Hematopoietic multipotent progenitor cell treated with erythropoietin and hydrocortisone succinate and interleukin-3 and kit ligand, for 4 days (in vitro differentiated cells): ENCODE results near the gene DYRK4.
"Not testable (repeated sequence)": the region's sequence is repeated elsewhere in the genome, so short reads cannot be mapped to it uniquely, and the experiment has no call there.

Source experiments
- DNase-seq: peaks from one replicate; pipeline ENCODE4 v3.0.0-alpha.2; 2015

The DYRK4 gene, protein sequence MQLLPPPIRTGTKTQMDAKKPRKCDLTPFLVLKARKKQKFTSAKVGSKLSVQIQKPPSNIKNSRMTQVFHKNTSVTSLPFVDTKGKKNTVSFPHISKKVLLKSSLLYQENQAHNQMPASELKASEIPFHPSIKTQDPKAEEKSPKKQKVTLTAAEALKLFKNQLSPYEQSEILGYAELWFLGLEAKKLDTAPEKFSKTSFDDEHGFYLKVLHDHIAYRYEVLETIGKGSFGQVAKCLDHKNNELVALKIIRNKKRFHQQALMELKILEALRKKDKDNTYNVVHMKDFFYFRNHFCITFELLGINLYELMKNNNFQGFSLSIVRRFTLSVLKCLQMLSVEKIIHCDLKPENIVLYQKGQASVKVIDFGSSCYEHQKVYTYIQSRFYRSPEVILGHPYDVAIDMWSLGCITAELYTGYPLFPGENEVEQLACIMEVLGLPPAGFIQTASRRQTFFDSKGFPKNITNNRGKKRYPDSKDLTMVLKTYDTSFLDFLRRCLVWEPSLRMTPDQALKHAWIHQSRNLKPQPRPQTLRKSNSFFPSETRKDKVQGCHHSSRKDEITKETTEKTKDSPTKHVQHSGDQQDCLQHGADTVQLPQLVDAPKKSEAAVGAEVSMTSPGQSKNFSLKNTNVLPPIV

DNA sequence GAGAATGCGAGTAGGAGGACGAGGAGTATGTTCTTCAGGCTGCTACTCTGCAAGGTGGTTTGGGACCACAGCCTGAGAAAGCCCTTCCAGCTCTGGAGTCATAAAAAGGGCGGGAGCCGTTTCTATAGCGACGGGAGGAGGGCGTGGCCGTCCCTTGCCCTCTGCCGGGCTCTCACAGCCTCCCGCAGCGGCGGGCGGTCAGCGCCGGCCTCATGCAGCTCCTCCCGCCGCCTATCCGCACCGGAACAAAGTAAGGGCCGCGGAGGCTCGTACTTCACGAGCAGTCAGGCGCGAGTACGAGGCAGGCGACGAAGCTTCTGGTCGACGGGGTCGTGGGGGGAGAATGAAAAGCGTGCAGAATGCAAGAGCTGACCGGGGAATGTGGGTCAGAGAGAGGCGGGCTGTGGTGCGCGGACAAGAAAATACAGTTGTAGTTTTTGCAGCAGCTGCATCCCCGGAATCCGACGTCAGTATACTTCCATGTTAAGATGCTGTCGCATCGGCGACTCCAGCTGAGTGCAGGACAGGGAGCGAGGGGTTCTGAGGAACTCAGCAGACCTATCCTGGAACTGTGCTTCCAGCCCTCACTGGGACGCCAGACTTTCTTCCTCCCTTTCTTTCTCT is at the start of gene DYRK4:
DYRK4 (plus strand) TSS at position 175 of the 624 bp plus-strand sequence; CDS start at position 213, 38 bp downstream.
- peak; percentile 87 for DNase-seq

DNA sequence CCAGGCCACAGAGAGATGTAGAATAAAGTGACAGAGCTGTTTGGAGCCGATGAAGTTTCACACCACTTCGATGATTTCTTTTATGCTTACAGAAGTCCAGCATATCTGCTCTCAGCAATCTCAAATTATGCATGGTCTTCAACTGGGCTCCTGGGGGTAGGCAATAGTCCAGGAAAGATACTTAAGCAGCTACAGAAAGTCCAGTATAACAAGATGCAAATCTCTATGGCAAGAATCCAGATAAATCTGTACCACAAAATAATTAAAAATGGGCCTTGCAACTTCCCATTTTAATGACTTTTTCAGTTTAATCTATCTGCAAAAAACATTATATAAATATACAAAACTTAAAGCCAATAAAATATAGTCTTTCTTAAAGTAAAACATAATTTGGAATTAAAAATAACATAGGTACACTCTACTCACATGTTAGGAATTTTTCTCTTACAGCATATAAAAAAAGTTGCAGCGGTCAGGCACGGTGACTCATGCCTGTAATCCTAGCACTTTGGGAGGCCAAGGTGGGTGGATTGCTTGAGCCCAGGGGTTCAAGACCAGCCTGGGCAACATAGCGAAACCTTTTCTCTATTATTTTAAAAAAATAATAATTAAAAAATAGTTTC is 43.8 kb upstream of the DYRK4 start:
- no peak for DNase-seq

DNA sequence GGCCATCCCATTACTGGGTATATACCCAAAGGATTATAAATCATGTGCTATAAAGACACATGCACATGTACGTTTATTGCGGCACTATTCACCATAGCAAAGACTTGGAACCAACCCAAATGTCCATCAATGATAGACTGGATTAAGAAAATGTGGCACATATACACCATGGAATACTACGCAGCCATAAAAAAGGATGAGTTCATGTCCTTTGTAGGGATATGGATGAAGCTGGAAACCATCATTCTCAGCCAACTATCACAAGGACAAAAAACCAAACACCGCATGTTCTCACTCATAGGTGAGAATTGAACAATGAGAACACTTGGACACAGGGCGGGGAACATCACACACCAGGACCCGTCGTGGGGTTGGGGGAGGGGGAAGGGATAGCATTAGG is 38.6 kb upstream of the DYRK4 start:
- not testable (repeated sequence) for DNase-seq

DNA sequence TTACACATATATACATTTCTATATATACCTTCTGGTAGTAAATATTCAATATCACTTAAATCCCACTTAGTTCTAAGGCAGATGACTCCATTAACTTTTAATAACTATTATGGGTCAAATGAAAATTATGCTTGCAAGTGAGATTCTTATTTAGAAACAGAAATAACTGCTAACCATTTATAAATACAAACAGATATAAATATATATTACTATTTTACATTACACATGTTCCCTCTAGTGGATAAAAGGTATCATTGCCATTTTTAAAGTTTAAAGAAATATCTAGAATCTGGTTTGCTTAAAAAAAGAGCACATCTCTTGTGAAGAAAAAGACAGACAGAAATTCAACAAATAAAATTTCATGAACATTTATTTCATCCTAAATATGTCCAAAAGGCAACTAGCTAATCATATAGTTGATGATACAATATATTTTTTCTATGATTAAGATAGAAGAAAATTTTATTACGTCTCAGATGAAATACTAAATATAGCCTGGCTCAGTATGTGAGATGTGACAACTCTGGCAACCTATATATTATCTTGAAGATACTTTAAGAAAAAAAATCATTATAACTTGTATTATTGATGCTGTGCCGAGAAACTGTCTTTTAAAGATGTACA is 35.0 kb upstream of the DYRK4 start:
- peak; percentile 28 for DNase-seq

DNA sequence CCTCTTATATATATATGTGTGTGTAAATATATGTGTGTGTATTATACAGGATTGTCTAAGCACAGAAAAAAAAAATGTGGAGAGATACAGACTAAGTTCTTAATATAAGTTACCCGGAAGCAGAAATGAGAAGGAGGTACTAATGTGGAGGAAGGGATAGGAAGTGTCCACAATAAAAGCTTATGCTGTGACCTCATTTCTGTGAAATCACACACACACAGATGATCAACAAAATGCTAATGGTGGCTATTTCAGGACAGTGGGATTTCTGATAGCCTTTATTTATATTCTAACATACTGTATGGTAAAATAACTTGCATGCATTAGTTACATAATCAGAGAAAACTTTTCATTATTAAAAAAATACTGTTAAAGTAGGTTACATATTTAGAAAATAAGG is 31.8 kb upstream of the DYRK4 start:
- no peak for DNase-seq

DNA sequence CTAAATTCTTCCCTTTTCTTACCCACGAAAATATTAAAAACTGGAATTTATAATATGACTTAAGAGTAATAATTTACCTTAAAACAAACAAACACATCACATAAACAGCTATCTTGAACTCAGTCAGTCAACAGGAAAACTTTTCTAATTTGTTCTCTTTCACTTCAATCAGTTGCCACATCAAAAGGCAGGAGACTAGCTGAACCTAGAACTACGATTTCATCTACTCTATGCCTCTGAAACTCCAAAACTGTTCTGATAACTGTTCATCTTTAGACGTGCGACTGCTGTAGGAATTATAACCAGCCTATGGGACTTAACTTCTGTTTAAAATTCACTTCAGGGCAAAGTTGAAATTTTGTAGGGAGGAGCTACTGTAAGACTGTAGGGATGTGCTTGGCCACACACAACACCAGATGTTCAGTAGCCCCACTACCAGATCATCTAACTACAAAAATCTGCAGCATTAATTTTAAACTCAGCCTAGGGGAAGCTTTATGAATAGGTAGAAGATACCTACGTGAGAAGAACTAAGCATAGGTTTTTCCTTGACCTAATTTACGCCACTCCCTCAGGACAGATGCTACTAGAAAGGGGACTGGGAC is 30.9 kb upstream of the DYRK4 start:
- no peak for DNase-seq

DNA sequence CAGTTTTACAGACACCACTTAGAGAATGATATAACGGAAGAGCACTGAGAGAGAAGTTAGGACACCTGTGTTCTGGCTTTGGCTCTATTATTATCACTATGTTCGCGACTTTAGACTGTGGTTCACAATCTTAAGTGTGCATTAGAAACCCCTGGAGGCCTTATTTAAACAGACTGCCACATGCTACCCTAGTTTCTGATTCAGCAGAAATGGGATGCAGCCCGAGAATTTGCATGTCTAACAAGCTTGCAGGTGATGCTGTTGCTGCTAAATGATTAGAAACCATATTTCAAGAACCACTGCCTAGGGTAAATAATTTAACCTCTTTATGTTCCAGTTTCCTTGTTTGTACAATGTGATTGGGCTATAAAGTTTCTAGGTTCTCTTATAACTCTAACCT is 26.9 kb upstream of the DYRK4 start:
- DNase-seq, result no peak

DNA sequence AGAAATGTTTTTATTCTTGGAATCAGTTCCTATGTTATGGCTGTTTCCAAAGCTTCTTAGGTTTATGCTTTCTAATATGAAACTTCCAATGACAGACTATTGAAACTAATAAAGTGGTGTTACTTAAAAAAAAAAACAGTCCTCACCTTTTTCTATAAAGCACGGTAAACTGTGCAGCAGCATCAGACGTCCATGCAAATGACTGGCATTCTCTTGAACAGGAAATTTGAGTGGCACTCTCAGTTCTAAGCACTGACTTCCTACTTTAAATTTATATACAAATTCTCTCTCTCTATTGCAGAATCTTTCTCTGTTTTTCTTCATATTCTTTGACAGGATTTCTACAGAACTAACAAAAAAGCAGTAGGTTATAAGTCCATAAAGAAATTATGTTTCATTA is 26.1 kb upstream of the DYRK4 start:
- DNase-seq, result no peak

DNA sequence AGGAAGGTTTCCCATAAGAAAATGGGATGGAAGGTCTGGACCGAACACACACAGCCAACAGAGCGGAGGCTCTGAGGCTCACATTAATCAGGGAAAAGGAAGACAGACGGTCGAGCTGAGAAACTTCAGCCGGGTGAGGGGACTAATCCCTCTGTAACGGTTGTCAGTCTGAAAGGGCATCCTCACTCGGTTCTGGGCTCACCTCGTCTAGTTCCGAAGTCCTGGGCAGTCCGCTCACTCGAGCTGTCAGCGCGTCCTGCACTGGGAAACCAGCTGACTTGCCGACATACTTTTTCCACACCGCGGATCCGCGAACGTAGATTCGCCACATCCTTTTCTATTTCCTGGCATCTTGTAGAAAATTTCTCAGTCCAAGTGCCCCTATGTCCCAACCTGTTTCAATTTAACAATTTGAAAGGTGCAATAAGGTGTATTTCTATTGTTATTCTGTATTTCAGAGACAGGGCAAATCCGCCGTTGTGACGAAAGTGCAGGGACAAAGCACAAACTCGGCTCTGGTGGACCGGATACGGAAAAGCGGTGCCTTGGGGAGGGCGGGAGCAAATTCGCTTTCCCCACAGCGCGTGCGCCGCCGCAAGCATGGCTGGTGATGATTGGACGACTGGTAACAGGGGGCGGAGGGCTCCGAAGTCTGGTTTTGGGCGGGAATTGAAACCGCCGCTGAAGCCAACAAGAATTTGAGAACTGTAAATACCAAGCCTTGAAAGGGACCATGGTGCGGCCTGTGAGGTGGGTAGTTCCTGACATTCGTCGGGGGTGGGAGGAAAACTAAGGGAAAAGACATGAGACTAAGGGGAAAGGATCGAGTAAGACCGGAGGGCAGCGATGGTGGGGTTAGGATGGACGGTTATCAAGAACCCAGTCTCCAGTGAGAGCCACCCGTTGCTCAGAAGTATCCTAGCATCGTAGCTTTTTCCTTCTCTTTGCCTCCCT is 23.5 kb upstream of the DYRK4 start, which contains the start of gene RAD51AP1:
RAD51AP1 (plus strand) TSS at position 684 of the 954 bp plus-strand sequence; CDS start at position 734, 50 bp downstream.
- DNase-seq, result peak; percentile 99

DNA sequence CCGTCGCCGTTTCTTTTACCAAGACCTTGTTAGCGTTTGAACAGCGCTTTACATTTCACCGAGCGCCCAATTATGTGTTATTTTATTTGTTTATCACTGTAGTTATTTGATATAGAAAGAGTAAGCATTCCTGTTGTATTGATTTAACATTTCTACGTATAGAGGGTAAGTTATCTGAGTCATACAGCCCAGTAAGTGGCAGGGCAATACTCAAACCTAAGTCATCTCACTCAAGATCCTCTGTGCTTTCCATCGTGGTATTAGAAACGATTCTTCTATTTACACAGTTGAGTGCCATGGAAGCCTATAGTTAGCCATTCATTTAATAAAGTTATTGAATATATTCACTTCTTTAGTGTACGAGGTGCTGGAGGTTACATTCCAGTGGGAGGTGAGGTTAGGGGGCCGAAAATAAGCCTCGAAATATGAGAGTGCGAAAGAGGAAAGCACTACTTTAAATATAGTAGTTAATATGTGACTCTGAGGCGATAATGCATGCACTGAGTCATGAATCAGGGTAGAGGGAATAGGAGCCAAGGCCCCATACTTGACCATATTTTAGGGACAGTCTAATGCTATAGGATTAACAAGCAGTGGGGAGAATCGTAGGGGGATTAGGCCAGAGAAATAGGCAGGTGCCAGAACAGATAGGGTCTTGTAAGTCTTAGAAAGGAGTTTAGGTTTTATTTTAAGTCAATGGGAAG is 22.7 kb upstream of the DYRK4 start:
- peak; percentile 10 for DNase-seq

DNA sequence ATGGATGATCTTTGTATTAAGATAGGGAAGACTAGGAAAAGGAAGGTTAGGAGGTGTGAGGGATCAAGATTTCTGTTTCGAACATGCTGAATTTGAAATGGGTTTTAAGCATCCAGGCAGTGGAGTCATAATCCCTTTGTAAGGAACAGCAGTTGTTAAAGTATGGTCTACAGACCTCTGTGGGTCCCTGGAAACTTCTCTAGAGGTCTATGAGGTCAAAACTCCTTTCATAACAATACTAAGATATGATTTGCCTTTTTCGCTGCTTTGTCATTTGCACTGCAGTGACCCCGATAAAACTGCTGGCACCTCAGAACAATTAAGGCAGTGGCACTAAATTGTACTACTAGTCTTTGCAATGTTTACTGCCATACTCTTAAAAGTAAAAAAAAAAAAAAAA is 21.8 kb upstream of the DYRK4 start:
- no peak for DNase-seq

DNA sequence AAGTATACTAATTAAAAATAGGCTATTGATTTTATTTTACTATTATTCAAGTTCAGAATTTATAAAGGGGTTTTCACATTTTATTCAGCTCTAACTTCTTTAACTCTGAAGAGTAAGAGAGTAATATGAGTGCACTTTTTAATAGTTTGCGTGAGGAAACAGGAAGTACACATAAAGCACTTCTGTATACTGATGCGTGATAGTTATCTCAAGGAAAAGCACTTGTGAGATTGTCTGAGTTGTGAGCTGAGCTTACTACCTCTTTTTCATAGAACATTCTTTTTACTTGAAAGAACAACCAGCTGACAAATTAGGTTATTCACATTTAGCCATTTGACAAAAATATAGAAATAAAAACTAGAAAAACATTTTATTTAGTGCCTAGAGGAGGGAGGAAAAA is 21.4 kb upstream of the DYRK4 start:
- DNase-seq, result peak; percentile 69

DNA sequence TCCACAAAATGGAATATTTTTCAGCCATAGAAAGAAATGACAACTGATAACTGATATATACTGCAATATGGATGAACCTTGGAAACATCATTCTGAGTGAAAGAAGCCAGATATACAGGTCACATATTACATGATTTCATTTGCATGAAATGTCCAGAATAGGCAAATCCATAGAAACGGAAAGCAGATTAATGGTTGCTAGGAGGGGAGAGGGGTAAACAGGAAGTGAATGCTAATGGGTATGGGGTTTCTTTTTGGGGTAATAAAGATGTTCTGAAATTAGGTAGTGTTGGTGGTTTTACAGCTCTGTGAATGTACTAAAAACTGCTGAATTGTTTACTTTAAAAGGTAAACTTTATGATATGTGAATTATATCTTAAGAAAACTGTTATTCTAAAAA is 16.8 kb upstream of the DYRK4 start:
- no peak for DNase-seq

DNA sequence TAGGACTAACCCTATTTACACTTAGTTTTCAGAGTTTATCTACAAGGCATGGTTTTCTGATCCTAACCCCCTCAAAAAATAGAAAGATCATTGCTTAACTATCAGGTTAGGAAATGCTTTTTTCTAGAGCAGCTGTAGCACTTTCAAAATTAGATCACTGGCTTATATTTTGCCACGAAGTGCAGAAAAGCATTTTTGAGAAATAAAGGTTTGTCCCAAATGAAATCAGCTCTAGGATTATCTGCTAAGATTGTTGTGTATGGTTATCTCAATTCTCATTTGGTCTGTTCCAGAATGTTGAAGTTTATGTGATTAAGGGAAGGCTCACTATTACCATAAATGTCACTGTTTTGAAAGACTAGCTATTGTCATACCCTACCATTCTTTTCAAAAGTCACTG is 9.8 kb upstream of the DYRK4 start:
- no peak for DNase-seq

DNA sequence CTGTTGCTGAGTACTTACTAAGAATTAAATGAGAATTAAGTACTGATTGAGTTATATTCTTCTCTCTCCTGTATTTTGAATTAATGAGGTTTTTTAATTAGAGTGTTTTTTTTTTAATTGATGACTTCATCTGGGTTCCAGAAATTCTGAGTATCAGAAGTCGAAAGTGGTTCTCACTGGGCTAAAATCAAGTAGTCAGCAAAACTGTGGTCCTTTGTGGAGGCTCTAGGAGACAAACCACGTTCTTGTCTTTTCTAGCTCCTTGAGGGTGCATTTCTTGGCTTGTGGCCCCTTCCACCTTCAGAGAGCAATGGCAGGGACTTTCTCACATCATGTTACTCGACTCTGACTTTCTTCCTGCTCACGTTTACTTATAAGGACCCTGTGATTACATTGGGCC is 8.1 kb upstream of the DYRK4 start:
- no peak for DNase-seq

DNA sequence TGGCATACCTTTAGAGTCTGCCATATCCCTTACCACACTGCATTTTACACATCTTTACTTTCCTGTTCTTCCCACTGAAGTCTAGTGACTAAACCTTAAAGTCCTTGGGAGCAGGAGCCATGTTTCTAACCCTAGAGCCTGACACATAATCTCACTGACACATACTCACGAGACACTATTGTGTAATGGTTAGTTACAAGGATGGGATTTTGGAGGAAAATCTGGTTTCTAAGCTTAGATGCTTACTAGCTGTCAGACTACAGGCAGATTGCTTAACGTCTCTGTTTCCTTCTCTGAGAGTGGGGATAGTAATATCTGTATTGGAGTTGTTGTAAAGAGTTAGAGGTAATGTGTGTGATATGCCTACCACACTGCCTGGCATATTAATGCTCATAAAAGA is 6.2 kb upstream of the DYRK4 start:
- DNase-seq, result no peak

DNA sequence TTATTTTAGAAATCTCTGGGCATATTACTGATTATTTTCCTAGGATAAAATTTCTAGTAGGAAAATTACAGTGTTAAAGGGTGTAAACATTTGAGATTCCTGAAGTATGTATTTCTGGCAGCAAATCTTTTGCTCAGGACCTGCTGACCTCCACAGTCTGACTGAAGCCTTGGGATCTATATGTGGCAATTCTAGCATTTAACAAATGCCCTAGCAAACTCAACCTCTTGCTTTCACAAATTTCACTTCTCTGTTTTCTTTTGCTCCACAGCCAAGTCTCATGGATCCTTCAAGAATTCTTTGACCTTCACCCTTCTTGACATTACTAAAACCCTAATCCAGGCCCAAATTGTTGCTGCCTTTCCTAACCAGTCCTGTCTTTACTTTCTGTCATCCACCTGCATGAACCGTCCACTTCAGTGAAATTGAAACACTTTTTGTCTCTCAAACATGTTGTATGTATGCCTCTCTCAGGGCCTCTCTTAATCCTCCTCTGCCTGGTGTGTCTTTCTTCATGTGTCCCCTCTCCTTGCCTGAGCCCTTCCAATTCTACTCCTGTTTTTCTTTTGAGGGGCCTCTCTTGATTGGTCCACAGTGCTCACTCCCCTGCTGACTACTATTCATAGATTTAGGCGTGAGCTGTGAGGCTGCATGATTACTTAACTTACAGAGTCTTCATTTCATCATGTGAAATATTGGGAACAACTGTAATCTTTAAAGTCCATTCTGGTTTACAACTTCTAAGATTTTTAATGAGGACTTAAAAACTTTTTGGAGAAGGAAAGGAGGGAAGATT is 5.1 kb upstream of the DYRK4 start:
- no peak for DNase-seq

DNA sequence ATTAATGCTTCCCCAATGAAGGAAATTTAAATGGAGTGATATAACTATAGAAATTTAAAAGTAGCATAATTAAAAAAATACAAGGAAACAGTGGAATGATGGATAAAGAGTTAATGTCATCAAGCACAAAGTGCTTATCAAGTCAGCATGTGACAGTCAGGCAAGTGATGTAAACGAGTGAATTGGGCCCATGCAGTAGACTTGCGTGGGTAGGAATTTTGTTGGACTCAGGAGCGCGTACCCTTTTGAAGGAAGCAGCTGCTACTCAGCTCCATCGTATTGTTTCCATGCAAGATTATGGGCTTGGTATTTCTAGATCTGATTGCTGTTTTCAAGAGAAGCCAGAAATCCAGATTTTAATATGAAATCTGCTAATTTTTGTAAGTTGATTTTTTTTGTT is 4.4 kb upstream of the DYRK4 start:
- DNase-seq, result no peak

DNA sequence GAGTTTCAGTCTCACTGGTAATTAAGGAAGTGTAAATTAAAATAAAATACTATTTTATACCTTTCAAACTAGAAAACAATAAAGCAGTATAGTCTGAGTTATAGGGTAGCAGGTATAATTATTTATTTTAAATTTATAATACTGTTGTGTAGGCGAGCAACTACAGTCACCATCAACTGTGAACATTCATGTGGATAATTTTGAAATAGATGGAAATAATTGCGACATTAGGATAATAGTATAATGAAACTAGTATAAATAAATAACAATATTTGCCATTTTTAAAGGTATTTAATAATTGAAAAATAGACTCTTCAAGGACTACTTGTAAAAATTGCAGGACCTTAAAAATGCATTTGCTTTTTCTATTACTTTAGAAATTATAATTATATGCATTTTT is 3.8 kb upstream of the DYRK4 start:
- no peak for DNase-seq

DNA sequence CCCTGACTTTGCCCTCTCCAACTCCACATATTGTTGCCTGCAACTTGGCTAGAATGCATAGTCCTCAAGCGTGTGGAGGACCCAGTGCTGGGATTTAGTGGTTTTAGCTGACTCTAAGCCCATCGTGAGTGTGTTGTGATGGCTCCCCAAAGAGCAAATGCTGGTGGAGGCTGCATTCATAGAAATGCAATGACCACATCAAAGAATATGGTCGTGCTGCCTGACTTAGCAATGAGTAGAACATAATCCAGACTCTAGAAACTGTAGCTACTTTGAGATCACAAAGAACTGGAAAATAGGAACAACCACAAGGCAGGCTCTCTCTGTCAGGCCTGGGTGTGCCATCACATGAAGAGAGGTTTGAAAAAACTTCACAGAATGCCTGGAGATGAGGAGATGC is 1.3 kb downstream of the DYRK4 start:
- no peak for DNase-seq
